ENCODE results near the gene C1orf21.

The C1orf21 gene

GRCh38 chr1:184447651-184448185 is 60.9 kb downstream of the C1orf21 start:
- no peak for DNase-seq (ENCODE audit: low spot score)

- DNase-seq (ENCODE audit: low spot score), result no peak
Observed at GRCh38 chr1:184449916-184450315, 63.1 kb downstream of the C1orf21 start.

DNA sequence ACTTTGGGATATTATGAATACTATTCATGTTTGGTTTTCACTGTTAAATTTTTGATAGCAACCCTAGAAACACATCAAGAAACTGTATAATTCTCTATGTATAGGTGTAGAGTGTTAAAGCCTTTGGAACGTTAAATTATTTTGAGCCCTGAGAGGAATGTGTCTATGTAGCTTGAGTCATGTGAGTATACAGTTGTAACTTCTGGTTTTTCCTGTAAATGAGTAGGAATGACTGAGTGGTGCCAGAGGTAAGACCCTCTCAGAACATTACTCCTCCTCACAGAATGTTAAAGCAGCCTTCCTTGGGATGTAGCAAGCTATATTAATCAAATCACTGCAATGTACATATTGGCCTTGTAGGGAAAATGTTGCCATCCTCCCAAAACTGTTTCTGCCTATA is 69.0 kb downstream of the C1orf21 start:
- no peak for DNase-seq (ENCODE audit: low spot score)

DNA sequence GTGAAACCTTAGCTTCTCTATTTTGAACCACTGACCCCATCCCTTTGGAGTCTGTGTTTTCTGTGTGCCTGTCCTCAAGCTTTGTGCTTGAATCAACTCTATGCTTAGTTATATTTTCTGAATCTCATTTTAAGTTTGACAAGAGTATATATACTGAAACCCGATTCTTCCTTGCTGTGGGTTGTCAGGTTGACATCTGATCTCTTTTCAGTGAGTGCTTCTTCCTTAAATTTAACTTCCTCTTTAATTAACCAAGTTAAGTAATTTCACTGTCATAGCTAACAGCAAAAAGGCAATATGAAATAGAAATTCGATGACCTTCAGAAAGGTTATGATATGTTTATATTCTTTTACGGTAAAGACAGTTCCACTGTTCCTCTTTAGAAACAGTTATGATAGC is 69.4 kb downstream of the C1orf21 start:
- no peak for DNase-seq (ENCODE audit: low spot score)

DNA sequence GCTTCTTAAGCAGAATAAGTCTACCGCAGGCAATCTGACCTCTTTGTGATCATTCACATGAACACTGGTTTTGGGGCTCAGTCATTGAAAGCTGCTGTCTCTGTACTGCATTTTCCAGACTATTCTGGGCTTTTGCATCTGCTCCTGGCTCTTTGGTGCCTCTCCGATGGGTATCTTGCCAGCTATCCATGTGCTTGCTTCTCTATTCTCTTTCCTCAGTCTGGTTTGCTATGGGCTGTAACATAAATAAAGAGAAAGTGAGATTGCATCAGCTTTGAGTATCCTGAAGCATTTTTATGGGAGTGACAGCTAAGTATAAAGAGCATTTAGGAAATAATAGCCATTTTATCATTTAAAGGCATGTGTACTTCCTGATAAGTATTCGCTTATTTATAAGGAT is 70.7 kb downstream of the C1orf21 start:
- DNase-seq (ENCODE audit: low spot score), result no peak

DNA sequence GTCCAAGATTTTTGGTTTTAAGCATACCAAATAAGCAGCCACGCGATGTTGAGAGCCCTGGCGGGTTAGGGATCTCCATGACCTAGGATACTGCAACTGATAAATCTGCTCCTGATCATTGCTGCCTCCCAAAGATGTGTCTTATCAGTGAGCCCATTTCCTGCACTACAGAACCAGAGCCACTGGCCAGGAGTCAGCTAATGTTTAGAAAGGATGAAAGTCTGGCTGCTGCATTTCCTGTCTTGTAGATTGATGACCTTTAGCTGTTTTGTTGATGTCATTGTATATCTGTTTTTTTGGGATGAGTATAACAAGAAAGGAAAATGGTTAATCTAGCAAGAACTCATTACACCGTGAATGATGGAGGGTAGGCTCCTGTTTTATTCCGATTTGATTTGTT is 74.5 kb downstream of the C1orf21 start:
- DNase-seq (ENCODE audit: low spot score), result no peak

GRCh38 chr1:184462155-184462554 is 75.3 kb downstream of the C1orf21 start:
- DNase-seq (ENCODE audit: low spot score), result no peak

GRCh38 chr1:184462990-184463389 is 76.2 kb downstream of the C1orf21 start:
- DNase-seq (ENCODE audit: low spot score), result no peak

GRCh38 chr1:184463680-184464079 is 76.9 kb downstream of the C1orf21 start:
- no peak for DNase-seq (ENCODE audit: low spot score)

DNA sequence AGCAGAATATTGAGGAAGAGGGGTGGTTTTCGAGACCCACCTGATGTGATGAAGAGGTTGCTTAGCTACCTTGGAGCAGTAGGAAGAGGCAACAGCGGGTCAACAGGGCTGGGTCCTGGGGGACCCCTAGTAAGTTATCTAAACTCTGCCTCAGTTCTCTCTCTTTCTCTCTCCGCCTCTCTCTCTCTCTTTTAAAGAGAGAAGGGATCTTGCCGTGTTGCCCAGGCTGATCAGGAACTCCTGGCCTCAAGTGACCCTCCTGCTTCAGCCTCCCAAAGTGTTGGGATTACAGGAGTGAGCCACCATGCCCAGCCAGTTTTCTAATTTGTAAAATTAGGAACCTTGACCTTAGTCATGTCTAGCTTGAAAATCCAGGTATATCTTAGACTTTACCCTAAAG is 77.9 kb downstream of the C1orf21 start:
- DNase-seq (ENCODE audit: low spot score), result no peak

DNA sequence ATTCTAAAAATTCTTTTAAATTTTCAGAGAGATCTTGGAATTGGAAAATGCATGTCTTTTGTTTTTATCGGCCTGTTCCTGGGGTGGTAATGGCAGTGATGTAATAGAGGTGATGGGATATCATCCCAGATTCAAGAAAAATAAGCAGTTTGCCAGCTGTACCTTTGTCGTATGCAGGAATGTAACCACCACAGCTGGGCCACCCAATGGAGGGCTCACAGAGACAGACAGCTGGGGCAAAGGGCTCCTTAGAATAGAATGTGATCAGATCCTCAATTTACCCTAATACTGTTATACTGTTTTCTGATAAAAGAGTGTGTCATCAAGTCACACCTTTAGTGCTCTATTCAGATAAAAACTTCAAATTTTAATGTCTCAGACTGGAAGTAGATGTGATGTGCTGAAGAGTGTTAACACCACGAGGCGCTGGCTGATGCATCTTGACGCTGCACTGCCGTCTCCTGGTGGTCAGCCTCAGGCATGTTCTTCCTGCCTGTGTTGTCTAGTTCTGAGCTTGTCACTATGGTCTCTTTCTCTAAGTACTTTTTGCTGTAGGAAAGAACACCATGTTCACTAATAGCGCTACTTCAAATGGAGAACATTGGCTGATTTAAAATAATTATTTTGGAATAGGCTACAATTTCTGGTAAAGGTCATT is 78.8 kb downstream of the C1orf21 start:
- no peak for DNase-seq (ENCODE audit: low spot score)

DNA sequence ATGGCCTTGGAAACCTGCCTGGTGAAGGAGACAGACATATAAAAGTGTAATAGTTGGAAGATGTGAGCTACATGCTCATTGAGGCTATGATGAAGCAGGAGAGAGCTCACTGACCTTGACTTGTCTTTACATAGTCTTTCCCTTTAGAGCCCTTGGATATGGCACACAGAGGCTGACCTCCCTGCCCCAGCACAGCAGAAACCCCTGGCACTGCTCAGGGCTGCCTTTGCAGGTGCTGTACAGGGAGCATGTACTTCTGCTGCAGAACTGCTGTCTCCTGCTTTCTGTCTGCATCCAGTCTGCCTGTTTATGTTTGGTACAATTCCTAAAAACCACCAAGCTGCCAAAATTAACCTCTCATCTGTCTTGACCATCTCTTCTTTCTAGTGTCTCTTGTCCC is 80.5 kb downstream of the C1orf21 start:
- no peak for DNase-seq (ENCODE audit: low spot score)

DNA sequence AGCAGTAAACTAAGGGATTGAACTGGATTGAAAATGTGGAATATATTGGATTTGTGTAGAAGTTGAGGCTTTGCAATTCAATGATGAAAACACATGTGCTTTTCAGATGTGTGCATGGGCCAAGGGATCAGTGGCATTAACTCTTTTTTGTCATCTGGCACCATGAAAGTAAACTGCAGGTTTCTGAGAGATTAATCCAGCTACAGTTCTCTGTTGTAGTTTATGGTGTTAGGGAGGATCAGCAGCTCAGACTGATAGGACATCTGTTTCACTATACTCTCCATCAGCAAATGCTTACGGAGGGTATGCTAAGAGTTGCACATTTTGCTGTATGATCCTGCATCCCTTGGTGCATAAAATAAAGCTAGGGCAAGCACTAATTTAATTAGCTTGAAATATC is 82.6 kb downstream of the C1orf21 start:
- no peak for DNase-seq (ENCODE audit: low spot score)

DNA sequence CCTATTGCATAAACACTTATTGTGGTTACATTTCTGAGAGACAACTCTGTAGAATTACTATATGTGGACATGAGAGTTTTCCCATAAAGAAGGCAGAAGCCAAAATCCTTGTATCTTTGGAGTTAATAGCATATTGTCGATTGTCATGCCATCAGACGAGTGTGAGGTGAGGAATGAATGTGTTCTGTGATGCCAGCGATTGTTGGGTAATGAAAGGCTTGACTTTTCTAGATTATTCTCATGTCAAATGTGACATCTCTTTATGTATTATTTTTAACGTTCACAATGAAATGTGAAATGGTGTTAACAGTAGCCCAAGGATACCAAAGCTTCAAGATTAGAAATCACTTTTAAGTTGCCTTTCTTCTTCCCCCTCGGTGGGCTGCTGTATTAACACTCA is 84.9 kb downstream of the C1orf21 start:
- DNase-seq (ENCODE audit: low spot score), result no peak

GRCh38 chr1:184472136-184472535 is 85.3 kb downstream of the C1orf21 start:
- no peak for DNase-seq (ENCODE audit: low spot score)

DNA sequence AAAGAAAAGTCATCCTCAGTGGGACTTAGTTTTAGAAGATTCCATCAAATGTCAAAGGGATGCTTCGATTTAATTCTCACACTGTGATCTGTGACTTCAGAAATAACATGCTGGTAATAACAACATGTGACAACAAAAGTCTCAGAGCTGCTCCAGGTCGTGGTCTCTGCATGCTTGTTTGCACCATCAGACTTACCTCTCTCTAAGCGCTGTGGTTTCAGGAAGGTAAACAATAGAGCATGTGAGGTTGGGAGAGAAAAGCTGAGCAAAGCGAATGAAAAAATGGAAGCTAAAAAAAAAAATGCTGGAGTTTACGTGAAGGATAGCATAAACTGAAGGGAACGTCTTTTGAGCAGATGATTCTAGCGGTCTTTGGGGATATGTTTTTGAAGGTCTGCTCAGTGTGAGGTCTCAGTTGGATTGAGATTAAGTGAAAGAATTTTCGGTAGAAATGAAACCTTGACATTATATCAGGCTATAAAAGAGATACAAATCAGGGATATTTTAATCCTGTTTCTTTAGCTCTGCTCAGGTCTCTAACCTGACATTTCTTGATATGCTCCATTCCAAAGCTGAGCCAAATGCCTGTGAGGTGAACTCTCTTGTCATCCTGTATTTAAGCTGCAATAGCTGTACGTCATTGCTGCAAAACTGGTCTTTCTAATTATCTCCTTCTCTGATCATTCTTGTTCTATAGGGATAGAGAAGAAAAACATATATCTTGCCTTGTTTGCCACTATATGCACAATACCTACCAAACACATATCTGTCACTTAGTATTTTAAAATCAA is 86.5 kb downstream of the C1orf21 start:
- no peak for DNase-seq (ENCODE audit: low spot score)

GRCh38 chr1:184476187-184476586 is 89.4 kb downstream of the C1orf21 start:
- no peak for DNase-seq (ENCODE audit: low spot score)

DNA sequence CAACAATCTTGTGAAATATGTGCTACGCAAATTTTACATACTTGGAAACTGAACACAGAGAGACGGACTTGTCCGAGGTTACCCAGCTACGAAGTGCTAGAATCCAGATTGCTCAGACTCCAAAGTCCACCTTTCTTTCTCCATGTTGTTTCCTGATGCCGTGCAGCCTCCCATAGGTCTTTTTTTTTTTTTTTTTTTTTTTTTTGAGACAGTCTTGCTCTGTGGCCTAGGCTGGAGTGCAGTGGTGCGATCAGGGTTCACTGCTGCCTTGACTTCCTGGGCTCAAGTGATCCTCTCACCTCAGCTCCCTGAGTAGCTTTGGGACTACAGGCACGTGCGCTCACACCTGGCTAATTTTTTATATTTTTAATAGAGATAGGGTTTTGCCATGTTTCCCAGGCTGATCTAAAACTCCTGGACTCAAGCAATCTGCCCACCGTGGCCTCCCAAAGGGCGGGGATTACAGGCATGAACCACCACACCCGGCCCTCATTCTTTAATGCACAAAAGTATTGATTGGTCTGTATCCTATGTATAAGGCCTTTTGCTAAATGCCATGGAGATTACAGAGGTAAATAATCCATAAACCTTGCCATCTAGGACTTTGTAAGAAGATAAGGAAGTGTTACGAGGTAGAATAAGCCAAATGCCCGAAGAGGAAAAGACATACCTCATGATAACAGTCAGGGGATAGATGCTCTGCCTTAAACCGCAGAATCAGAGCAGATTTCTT is 92.8 kb downstream of the C1orf21 start:
- DNase-seq (ENCODE audit: low spot score), result no peak

DNA sequence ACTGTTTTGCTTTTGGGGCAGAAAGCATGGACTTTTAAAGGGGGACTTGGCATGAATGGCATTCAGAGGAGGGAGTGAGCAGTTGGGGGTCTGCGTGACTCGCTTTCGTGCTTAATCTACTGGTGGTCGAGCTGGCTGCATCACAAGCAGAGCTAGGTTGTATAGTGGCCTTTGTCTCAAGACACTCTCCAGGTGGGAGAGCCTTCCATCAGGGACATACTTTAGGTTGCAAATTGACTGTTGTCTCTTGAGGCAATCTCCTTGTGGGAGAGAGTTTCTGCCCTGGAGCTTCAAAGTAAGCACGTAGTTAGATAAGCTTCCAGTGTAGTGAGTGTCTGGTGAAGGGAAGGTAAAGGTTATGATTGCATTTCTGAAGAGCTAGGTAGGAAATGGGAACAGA is 93.9 kb downstream of the C1orf21 start:
- no peak for DNase-seq (ENCODE audit: low spot score)

DNA sequence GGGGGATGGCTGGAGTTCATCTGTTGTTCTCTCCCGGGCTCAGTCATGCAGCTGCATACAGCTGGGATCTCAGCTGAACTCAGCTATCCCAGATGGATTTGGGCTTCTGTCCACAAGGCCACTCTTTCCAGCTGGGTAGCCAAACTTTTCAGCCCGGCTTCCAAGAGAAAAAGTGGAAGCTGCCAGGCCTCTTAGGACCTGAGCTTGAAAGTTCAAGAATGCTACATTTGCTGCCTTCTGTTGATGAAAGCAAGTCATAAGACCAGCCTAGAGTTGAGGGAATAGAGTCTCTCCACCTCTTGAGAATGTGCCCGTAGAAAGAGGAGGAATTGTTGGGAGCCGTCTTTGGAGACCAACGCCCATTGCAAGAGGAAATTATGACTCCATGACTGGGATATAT is 95.3 kb downstream of the C1orf21 start:
- DNase-seq (ENCODE audit: low spot score), result peak; percentile 61

GRCh38 chr1:184483101-184483683 is 96.4 kb downstream of the C1orf21 start:
- no peak for DNase-seq (ENCODE audit: low spot score)

Measured in pons (tissue), 1 donor.